ENCODE data around the gene PAOX. TPM values are rescaled to one million over a fixed set of nuclear protein-coding genes. Genes with fewer than 3 reads are reported as not detected.
A peak's percentile ranks its signal among the peaks of the same experiment; 100 is the strongest.
"Not testable (repeated sequence)": the region's sequence is repeated elsewhere in the genome, so short reads cannot be mapped to it uniquely, and the experiment has no call there.

PAOX gene
- total RNA-seq, 1 experiment from 2014 or later, result 1.6 TPM

GRCh38 chr10:133422807-133423771, 44.0 kb downstream of the PAOX start:
- no peak for DNase-seq (ENCODE audit: extremely low read depth, low read depth)

GRCh38 chr10:133424102-133424501, 45.0 kb downstream of the PAOX start:
- DNase-seq (ENCODE audit: extremely low read depth, low read depth), result not testable (repeated sequence)

GRCh38 chr10:133424601-133425000, 45.5 kb downstream of the PAOX start, which contains the start of gene SPRN:
SPRN (minus strand) TSS chr10:133424625; CDS start chr10:133423681, 944 bp downstream.
- not testable (repeated sequence) for DNase-seq (ENCODE audit: extremely low read depth, low read depth)

- not testable (repeated sequence) for DNase-seq (ENCODE audit: extremely low read depth, low read depth)
Observed at GRCh38 chr10:133429571-133429970, 50.5 kb downstream of the PAOX start.

- DNase-seq (ENCODE audit: extremely low read depth, low read depth), result not testable (repeated sequence)
Observed at GRCh38 chr10:133431888-133432613, 53.0 kb downstream of the PAOX start.

- DNase-seq (ENCODE audit: extremely low read depth, low read depth), result not testable (repeated sequence)
Observed at GRCh38 chr10:133432789-133433188, 53.7 kb downstream of the PAOX start.

- peak; percentile 33 for DNase-seq (ENCODE audit: extremely low read depth, low read depth)
Observed at GRCh38 chr10:133438711-133439273, 59.7 kb downstream of the PAOX start.

GRCh38 chr10:133439517-133440461, 60.7 kb downstream of the PAOX start:
- DNase-seq (ENCODE audit: extremely low read depth, low read depth), result no peak

- no peak for DNase-seq (ENCODE audit: extremely low read depth, low read depth)
Observed at GRCh38 chr10:133440633-133441285, 61.7 kb downstream of the PAOX start.

Small RNAs within 50 kb of the gene (small RNA-seq; reads per million reads assigned to genes)
- gene AL360181.4 (0 reads per million in 2 experiments), gene BANF1P2 (0 reads per million in 2 experiments), gene MIR3944 (0.02 to 0.06 reads per million in 2 experiments)

Other genes with a start within 250 kb of the PAOX start
- gene KNDC1, start 219.0 kb upstream of the PAOX start, total RNA-seq (2014; rRNA removed; shearing (Covaris generic)), result 0.09 and 1.1 TPM in 2 replicates
- gene UTF1, start 149.0 kb upstream of the PAOX start, total RNA-seq (2014; rRNA removed; shearing (Covaris generic)), result not detected in 2 replicates
- gene VENTX, start 141.4 kb upstream of the PAOX start, total RNA-seq (2014; rRNA removed; shearing (Covaris generic)), result not detected in 2 replicates
- 2.5 and 3.7 TPM in 2 replicates for gene ADAM8, start 102.4 kb upstream of the PAOX start, total RNA-seq (2014; rRNA removed; shearing (Covaris generic))
- 52.9 and 55.9 TPM in 2 replicates for gene TUBGCP2, start 70.4 kb upstream of the PAOX start, total RNA-seq (2014; rRNA removed; shearing (Covaris generic))
- 50.4 and 56.6 TPM in 2 replicates for gene ZNF511, start 70.3 kb upstream of the PAOX start, total RNA-seq (2014; rRNA removed; shearing (Covaris generic))
- 0.20 TPM in 1 of 2 replicates, not detected in the other for gene CALY, start 42.4 kb upstream of the PAOX start, total RNA-seq (2014; rRNA removed; shearing (Covaris generic))
- not detected in 2 replicates for gene PRAP1, start 31.9 kb upstream of the PAOX start, total RNA-seq (2014; rRNA removed; shearing (Covaris generic))
- gene FUOM, start 21.2 kb upstream of the PAOX start, total RNA-seq (2014; rRNA removed; shearing (Covaris generic)), result 5.0 and 7.2 TPM in 2 replicates
- gene ECHS1, start 5.9 kb upstream of the PAOX start, total RNA-seq (2014; rRNA removed; shearing (Covaris generic)), result 108 and 109 TPM in 2 replicates
- gene MTG1, start 14.9 kb downstream of the PAOX start, total RNA-seq (2014; rRNA removed; shearing (Covaris generic)), result 16.6 and 27.1 TPM in 2 replicates
- not detected in 2 replicates for gene SPRN, start 45.4 kb downstream of the PAOX start, total RNA-seq (2014; rRNA removed; shearing (Covaris generic))
- 0.92 and 1.2 TPM in 2 replicates for gene SCART1, start 74.7 kb downstream of the PAOX start, total RNA-seq (2014; rRNA removed; shearing (Covaris generic))
- gene CYP2E1, start 148.1 kb downstream of the PAOX start, total RNA-seq (2014; rRNA removed; shearing (Covaris generic)), result 1.4 and 1.6 TPM in 2 replicates
- not detected in 2 replicates for gene SYCE1, start 186.3 kb downstream of the PAOX start, total RNA-seq (2014; rRNA removed; shearing (Covaris generic))
- gene FRG2B, start 247.5 kb downstream of the PAOX start, total RNA-seq (2014; rRNA removed; shearing (Covaris generic)), result not detected in 2 replicates

Data from NCI-H460 (cell line).